Measurements from ENCODE around the gene CBLL1. TPM values are rescaled to one million over a fixed set of nuclear protein-coding genes. Genes with fewer than 3 reads are reported as not detected.

Gene CBLL1
- total RNA-seq, 1 experiment from 2014 or later, result 29.8 TPM

DNA sequence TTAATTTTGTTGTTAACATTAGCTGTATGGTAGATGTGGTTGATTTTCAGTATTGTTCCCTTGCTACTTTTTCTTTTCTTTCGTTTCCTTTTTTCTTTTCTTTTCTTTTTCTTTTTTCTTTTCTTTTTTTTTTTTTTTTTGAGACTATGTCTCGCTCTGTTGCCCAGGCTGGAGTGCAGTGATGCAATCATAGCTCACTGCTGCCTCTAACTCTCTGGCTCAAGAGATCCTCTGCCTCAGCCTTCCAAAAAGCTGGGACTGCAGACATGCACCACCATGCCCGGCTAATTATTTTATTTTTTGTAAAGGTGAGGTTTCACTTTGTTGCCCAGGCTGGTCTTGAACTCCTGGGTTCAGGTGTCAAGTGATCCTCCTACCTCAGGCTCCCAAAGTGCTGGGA, 44.7 kb downstream of the CBLL1 start (continued):
- TF ChIP-seq, protein P1, sequence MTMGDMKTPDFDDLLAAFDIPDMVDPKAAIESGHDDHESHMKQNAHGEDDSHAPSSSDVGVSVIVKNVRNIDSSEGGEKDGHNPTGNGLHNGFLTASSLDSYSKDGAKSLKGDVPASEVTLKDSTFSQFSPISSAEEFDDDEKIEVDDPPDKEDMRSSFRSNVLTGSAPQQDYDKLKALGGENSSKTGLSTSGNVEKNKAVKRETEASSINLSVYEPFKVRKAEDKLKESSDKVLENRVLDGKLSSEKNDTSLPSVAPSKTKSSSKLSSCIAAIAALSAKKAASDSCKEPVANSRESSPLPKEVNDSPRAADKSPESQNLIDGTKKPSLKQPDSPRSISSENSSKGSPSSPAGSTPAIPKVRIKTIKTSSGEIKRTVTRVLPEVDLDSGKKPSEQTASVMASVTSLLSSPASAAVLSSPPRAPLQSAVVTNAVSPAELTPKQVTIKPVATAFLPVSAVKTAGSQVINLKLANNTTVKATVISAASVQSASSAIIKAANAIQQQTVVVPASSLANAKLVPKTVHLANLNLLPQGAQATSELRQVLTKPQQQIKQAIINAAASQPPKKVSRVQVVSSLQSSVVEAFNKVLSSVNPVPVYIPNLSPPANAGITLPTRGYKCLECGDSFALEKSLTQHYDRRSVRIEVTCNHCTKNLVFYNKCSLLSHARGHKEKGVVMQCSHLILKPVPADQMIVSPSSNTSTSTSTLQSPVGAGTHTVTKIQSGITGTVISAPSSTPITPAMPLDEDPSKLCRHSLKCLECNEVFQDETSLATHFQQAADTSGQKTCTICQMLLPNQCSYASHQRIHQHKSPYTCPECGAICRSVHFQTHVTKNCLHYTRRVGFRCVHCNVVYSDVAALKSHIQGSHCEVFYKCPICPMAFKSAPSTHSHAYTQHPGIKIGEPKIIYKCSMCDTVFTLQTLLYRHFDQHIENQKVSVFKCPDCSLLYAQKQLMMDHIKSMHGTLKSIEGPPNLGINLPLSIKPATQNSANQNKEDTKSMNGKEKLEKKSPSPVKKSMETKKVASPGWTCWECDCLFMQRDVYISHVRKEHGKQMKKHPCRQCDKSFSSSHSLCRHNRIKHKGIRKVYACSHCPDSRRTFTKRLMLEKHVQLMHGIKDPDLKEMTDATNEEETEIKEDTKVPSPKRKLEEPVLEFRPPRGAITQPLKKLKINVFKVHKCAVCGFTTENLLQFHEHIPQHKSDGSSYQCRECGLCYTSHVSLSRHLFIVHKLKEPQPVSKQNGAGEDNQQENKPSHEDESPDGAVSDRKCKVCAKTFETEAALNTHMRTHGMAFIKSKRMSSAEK (CRISPR knock-in tag; IDR thresholded peaks at IDR 0.05; ENCODE audit: borderline replicate concordance), result no peak
- TF ChIP-seq IRF2 (CRISPR knock-in tag; IDR thresholded peaks at IDR 0.05; ENCODE audit: borderline replicate concordance, low read depth), result no peak
- TF ChIP-seq, protein P2, sequence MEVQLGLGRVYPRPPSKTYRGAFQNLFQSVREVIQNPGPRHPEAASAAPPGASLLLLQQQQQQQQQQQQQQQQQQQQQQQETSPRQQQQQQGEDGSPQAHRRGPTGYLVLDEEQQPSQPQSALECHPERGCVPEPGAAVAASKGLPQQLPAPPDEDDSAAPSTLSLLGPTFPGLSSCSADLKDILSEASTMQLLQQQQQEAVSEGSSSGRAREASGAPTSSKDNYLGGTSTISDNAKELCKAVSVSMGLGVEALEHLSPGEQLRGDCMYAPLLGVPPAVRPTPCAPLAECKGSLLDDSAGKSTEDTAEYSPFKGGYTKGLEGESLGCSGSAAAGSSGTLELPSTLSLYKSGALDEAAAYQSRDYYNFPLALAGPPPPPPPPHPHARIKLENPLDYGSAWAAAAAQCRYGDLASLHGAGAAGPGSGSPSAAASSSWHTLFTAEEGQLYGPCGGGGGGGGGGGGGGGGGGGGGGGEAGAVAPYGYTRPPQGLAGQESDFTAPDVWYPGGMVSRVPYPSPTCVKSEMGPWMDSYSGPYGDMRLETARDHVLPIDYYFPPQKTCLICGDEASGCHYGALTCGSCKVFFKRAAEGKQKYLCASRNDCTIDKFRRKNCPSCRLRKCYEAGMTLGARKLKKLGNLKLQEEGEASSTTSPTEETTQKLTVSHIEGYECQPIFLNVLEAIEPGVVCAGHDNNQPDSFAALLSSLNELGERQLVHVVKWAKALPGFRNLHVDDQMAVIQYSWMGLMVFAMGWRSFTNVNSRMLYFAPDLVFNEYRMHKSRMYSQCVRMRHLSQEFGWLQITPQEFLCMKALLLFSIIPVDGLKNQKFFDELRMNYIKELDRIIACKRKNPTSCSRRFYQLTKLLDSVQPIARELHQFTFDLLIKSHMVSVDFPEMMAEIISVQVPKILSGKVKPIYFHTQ (CRISPR knock-in tag; IDR thresholded peaks at IDR 0.05), result no peak

DNA sequence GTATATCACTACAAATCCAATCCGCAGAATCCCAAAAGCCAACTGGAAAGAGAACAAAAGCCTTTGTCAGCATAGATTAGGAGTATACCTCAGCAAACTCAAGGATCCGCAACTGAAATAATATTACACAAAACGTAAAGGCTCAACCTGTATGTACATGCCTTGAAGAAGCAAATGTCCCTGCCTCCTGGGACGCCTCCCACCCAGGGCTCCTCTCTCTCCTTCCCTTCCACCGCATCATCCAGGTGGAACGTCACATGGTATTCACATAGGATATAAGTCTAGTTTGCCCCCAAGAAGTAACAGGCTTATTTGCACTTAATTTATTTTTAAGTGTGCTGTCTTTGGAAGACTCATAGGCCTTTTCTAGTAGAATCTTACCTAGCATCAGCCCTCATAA, 45.7 kb downstream of the CBLL1 start:
- Mint-ChIP-seq H3K4me3 (no peak overlapping the region), H3K27me3 (ENCODE audit: low read depth) (no peaks in the 10 kb centered on the region), H3K36me3 (no peaks in the 10 kb centered on the region), H3K4me1 (peaks cover 25% of the 10 kb centered on the region), H3K27ac (no peak overlapping the region), H3K9me3 (0 out of 2 replicates have a peak, but pooled peaks cover 4% of the 10 kb centered on the region)
- TF ChIP-seq, protein P3, sequence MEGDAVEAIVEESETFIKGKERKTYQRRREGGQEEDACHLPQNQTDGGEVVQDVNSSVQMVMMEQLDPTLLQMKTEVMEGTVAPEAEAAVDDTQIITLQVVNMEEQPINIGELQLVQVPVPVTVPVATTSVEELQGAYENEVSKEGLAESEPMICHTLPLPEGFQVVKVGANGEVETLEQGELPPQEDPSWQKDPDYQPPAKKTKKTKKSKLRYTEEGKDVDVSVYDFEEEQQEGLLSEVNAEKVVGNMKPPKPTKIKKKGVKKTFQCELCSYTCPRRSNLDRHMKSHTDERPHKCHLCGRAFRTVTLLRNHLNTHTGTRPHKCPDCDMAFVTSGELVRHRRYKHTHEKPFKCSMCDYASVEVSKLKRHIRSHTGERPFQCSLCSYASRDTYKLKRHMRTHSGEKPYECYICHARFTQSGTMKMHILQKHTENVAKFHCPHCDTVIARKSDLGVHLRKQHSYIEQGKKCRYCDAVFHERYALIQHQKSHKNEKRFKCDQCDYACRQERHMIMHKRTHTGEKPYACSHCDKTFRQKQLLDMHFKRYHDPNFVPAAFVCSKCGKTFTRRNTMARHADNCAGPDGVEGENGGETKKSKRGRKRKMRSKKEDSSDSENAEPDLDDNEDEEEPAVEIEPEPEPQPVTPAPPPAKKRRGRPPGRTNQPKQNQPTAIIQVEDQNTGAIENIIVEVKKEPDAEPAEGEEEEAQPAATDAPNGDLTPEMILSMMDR (IDR thresholded peaks at IDR 0.05), result no peak
- TF ChIP-seq, protein P4, sequence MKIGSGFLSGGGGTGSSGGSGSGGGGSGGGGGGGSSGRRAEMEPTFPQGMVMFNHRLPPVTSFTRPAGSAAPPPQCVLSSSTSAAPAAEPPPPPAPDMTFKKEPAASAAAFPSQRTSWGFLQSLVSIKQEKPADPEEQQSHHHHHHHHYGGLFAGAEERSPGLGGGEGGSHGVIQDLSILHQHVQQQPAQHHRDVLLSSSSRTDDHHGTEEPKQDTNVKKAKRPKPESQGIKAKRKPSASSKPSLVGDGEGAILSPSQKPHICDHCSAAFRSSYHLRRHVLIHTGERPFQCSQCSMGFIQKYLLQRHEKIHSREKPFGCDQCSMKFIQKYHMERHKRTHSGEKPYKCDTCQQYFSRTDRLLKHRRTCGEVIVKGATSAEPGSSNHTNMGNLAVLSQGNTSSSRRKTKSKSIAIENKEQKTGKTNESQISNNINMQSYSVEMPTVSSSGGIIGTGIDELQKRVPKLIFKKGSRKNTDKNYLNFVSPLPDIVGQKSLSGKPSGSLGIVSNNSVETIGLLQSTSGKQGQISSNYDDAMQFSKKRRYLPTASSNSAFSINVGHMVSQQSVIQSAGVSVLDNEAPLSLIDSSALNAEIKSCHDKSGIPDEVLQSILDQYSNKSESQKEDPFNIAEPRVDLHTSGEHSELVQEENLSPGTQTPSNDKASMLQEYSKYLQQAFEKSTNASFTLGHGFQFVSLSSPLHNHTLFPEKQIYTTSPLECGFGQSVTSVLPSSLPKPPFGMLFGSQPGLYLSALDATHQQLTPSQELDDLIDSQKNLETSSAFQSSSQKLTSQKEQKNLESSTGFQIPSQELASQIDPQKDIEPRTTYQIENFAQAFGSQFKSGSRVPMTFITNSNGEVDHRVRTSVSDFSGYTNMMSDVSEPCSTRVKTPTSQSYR (CRISPR knock-in tag; IDR thresholded peaks at IDR 0.05), result no peak
- TF ChIP-seq, protein P5, sequence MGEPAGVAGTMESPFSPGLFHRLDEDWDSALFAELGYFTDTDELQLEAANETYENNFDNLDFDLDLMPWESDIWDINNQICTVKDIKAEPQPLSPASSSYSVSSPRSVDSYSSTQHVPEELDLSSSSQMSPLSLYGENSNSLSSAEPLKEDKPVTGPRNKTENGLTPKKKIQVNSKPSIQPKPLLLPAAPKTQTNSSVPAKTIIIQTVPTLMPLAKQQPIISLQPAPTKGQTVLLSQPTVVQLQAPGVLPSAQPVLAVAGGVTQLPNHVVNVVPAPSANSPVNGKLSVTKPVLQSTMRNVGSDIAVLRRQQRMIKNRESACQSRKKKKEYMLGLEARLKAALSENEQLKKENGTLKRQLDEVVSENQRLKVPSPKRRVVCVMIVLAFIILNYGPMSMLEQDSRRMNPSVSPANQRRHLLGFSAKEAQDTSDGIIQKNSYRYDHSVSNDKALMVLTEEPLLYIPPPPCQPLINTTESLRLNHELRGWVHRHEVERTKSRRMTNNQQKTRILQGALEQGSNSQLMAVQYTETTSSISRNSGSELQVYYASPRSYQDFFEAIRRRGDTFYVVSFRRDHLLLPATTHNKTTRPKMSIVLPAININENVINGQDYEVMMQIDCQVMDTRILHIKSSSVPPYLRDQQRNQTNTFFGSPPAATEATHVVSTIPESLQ (CRISPR knock-in tag; IDR thresholded peaks at IDR 0.05), result no peak
- TF ChIP-seq GTF2I (CRISPR knock-in tag; conservative IDR thresholded peaks at IDR 0.05) (no peak), IRF2 (CRISPR knock-in tag; IDR thresholded peaks at IDR 0.05; ENCODE audit: borderline replicate concordance, low read depth) (no peak), SP1 (CRISPR knock-in tag; conservative IDR thresholded peaks at IDR 0.05) (no peak), NFYB (CRISPR knock-in tag; conservative IDR thresholded peaks at IDR 0.05; ENCODE audit: low read depth) (no peak)
- ATAC-seq (no peak), DNase-seq (ENCODE audit: low spot score) (no peak)
- POLR2A ChIA-PET, result interaction anchor here (0.7 kb wide), 1 partner anchor 162 kb away, joined by 4 read pairs; no protein-coding TSS in a partner anchor
- CTCF ChIA-PET, result no interaction called here

All from WTC11 (cell line).